WI38 (cell line): ENCODE results near the gene CPM.

Source experiments
- H3K4me3 ChIP-seq: 2 replicates; pipeline ENCODE4 v1.5.1; 2011; ENCODE audit warnings: low read depth, mild to moderate bottlenecking, control low read depth, low read length
- TF ChIP-seq, protein P1 (sequence below): IDR thresholded peaks from 2 replicates; pipeline ENCODE4 v1.5.1; 2012; ENCODE audit warnings: low read depth, mild to moderate bottlenecking, control low read depth, low read length

Gene CPM

DNA sequence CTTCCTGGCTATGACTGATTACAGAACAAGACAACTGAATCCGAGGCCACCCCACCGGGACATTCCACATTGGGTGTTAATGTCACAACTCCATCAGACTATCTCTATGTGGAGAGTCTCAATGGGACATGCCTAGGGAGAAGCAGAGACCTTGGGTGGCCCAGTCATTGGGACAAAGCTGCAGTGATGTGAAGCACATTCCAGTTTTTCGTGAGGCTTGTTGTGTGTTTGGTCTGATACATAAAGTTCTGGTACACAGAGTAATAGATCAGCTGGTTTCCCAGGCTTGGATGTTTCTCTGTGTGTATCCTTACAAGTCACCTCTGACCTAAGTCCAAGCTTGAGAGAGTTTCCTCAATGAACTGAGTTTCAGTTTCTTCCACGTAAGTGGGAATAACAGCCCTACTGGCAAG is 42.3 kb downstream of the CPM start:
- TF ChIP-seq, protein P1, sequence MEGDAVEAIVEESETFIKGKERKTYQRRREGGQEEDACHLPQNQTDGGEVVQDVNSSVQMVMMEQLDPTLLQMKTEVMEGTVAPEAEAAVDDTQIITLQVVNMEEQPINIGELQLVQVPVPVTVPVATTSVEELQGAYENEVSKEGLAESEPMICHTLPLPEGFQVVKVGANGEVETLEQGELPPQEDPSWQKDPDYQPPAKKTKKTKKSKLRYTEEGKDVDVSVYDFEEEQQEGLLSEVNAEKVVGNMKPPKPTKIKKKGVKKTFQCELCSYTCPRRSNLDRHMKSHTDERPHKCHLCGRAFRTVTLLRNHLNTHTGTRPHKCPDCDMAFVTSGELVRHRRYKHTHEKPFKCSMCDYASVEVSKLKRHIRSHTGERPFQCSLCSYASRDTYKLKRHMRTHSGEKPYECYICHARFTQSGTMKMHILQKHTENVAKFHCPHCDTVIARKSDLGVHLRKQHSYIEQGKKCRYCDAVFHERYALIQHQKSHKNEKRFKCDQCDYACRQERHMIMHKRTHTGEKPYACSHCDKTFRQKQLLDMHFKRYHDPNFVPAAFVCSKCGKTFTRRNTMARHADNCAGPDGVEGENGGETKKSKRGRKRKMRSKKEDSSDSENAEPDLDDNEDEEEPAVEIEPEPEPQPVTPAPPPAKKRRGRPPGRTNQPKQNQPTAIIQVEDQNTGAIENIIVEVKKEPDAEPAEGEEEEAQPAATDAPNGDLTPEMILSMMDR: no peak
- H3K4me3 ChIP-seq: no peak overlapping the region

DNA sequence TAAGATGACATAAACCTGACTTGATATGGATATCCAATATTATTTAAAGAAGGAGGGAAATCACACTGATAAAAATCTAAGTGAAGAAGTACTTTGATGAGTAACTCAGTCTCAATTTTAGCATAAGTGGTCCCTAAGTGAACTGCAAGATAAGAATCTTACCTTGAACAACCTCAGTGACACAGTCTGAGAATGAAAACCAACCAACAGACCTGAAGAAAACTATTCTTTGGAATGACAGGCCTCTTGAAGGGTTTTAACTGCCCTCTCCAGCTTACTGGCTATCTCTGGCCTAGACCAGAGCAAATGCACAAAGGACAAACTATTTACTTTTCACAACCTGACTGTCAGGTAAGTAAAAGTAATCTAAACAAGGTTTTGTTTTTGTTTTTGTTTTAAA is 44.7 kb downstream of the CPM start:
- H3K4me3 ChIP-seq: no peak overlapping the region
- TF ChIP-seq, protein P1: no peak

DNA sequence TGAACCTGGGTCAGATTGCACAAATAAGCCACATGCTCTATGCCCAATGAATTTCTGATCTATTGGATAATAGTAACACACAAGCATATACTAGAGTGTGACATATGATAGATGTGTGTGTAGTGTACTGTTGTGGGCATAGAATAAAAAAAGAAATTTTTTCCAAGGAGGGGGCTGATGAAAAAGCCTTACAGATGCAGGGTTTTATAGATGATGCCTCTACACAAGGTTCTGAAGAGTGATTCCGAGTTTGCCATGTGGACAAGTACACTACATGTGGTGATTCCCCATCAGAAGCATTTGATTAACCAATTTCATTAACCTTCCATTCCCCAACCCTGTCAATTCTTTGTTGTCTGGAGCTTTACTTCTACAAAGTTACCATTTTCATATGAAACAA is 45.3 kb downstream of the CPM start:
- TF ChIP-seq, protein P1: no peak
- no peak overlapping the region for H3K4me3 ChIP-seq

DNA sequence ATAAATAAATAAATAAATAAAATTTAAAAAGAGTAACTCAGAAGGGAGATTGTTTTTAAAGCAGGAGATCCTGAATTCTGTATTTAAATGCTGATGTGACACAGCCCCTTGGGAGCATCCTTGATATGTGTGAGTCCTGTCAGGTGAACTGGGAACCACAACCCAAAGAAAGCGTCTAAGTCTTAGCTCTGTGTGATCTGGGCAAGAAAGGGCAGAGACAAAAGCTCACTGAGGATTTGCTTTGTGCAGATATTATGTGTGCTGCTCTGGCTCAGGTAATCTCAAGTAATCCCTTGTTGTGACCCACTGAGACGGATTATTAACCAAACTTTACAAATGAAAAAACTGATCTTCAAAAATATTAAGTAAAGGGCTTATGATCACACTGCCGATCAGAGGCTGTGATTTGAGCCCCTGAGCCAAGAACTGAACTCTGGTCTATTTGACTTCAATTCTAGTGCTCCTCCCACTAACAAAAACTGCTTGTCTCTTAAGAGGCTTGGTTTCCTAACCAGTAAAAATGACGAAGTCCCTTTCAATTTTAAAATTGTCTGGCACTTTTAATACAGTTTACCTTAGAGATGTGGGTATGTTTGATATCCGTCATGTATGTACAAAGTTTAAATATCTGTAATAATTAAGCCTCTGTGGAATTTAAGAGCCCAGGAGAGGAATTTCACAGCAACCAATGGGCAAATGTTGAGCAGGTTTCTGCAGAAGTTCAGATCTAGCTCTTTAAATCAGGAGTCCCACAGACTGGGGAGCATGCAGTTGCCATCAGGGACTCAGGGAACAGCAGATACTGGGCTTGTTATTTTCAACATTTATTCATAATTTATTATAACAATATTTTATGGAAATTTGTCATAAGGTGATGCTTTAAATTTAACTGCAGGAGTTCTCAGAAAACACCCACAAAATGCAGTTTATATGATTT is 46.1 kb downstream of the CPM start:
- H3K4me3 ChIP-seq: no peak overlapping the region
- TF ChIP-seq, protein P1: no peak

DNA sequence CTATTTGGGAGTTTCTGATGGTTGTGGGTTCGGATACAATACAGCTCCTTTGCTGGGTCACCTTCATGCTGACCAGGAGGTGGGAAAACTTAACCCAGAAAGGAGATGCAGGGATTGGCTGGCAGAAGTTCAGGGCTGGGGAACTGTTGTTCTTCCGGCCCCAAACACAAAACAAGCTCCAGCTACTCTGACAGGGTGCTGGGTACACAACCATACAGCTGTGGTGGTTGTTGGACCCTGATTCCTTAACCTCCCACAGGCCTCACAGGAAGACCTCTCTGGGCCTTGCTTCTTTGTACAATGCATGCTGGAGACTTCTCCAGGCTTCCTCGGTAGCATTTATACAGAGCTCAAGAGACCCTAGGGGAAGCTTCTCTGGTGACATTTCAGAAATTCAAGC is 47.6 kb downstream of the CPM start:
- H3K4me3 ChIP-seq: no peak overlapping the region
- TF ChIP-seq, protein P1: no peak

DNA sequence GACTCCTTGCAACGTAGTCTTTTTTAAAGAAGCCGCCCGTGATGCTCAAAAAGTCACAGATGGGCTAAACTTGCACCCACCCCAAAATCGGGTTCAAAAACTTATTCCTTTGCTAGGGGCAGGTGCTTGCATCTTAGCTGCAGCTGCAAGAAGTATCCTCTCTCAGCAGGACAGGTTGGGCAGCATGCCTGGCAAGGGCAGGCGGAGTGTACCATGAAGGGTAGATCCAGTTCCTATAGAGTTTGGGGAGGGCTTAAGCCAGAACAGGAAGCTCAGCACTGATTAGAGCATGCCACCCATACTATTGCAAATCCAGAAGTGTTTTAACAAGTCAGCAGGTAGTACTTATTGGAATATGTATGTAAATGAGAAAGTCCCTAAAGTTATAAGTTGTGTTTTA is 48.7 kb downstream of the CPM start:
- TF ChIP-seq, protein P1: no peak
- H3K4me3 ChIP-seq: no peak overlapping the region

DNA sequence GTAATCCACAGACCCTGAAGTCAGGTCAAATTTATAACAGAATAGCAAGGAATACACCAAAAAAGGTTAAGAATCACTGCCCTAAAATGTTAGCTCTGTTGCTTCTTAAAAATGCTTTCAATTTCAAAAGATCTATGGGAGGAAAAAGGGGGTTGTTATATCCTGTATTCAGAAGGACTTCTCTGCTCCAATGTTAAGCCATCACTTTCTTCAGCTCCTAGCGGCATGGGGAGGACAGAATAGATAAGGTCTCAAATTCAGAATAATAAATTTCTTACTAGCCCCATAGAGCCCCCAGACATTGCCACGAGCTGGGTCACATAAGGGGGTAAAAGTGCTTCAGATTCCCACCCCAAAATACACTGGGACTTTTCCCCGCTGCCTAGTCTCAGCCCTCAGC is 49.8 kb downstream of the CPM start:
- TF ChIP-seq, protein P1: no peak
- no peak overlapping the region for H3K4me3 ChIP-seq
